ENCODE measurements around the gene DPYSL4.

DNA sequence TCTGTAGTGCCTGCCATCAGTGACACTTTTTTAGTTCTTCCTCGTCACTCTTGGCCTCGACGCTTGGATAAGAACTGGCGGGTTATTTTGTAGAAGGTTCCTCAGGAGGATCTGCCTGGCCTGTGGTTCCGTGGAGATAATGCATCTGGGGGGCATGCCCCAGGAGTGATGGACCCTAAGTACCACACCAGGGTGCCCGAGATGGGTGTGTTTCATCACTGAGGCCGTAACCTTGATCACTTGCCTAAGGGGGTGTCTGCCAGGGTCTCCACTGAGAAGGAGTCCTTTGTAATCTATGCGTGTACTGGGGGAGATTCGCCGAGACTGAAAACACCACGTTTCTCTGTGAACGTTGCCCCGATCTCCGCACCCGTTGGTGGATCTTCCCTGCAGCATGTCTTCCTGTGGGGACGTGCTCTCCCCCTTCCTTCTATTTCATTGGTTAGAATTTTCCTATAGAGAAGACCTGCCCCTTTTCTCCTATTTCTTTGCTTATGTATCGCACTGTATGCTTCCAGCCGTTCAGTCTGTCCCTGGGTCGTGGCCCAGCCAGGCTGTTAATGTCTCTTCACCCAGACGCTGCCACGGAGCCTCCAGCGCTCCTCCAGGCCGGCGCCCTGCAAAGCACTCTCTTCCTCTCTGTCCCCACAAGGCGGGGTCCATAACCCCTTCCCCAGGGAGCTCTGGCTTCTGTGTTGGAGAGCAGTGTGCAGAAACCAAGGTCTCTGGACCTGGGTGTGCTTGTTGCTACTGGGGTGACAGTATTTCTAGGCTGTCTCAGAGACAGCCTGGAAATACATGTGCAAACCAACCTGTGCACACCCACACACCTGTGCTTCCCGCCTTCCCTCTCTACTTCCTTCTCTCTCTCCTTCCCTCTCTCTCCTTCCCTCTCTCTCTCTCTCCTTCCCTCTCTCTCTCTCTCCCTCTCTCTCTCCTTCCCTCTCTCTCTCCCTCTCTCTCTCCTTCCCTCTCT, 14.4 kb upstream of the DPYSL4 start:
- no peak for TF ChIP-seq POLR2AphosphoS5 (IDR thresholded peaks at IDR 0.05)
- TF ChIP-seq CTCF (IDR thresholded peaks at IDR 0.05): no peak

Data from prostate gland (tissue), 2 donors.